Measurements from ENCODE around the gene NANOS3. TPM values are rescaled to one million over a fixed set of nuclear protein-coding genes. Genes with fewer than 3 reads are reported as not detected.
A peak's percentile ranks its signal among the peaks of the same experiment; 100 is the strongest.
"Not testable (repeated sequence)": the region's sequence is repeated elsewhere in the genome, so short reads cannot be mapped to it uniquely, and the experiment has no call there.

The NANOS3 gene
- total RNA-seq, 1 donor from 2014 or later, result 0.68 TPM

GRCh38 chr19:13918726-13919411, 41.9 kb downstream of the NANOS3 start:
- H3K27me3 ChIP-seq (ENCODE audit: low read depth), result no peaks in the 10 kb centered on the region
- no peak for TF ChIP-seq CTCF (IDR thresholded peaks at IDR 0.05)
- H3K4me3 ChIP-seq, result no peak overlapping the region
- peaks cover 95% of the 10 kb centered on the region for H3K36me3 ChIP-seq
- H3K4me1 ChIP-seq, result peaks cover 10% of the 10 kb centered on the region
- ATAC-seq, result peak in 1 of 2 donors; percentile 18
- H3K9me3 ChIP-seq, result no peaks in the 10 kb centered on the region
- no peak for DNase-seq
- no peak overlapping the region for H3K27ac ChIP-seq
- intact Hi-C loops (cut with DNase I), result no loop called here

GRCh38 chr19:13920524-13920923, 43.6 kb downstream of the NANOS3 start:
- Histone ChIP-seq H3K4me3 (no peak overlapping the region), H3K9me3 (no peaks in the 10 kb centered on the region), H3K27ac (no peak overlapping the region), H3K4me1 (peaks cover 10% of the 10 kb centered on the region), H3K27me3 (ENCODE audit: low read depth) (no peaks in the 10 kb centered on the region), H3K36me3 (peaks cover 92% of the 10 kb centered on the region)
- DNase-seq (no peak), ATAC-seq (no peak)
- no peak for TF ChIP-seq CTCF (IDR thresholded peaks at IDR 0.05)
- intact Hi-C loops (cut with DNase I), result no loop called here

- DNase-seq (no peak), ATAC-seq (peak; percentile 34 to 47)
- intact Hi-C loops (cut with DNase I), result no loop called here
- H3K27me3 ChIP-seq (ENCODE audit: low read depth), result no peaks in the 10 kb centered on the region
- no peak overlapping the region for H3K27ac ChIP-seq
- no peak overlapping the region for H3K4me3 ChIP-seq
- H3K36me3 ChIP-seq, result peaks cover 88% of the 10 kb centered on the region
- H3K9me3 ChIP-seq, result no peaks in the 10 kb centered on the region
- peaks cover 12% of the 10 kb centered on the region for H3K4me1 ChIP-seq
- TF ChIP-seq CTCF (IDR thresholded peaks at IDR 0.05), result no peak
Observed at GRCh38 chr19:13920940-13921747, 44.2 kb downstream of the NANOS3 start.

GRCh38 chr19:13922118-13922517, 45.2 kb downstream of the NANOS3 start:
- peaks cover 89% of the 10 kb centered on the region for H3K36me3 ChIP-seq
- H3K27ac ChIP-seq; intact Hi-C loops (cut with DNase I): not testable (repeated sequence)

GRCh38 chr19:13923194-13923987, 46.5 kb downstream of the NANOS3 start:
- intact Hi-C loops (cut with DNase I), result no loop called here
- H3K4me1 ChIP-seq, result peaks cover 11% of the 10 kb centered on the region
- no peak overlapping the region for H3K27ac ChIP-seq
- ATAC-seq, result no peak
- H3K4me3 ChIP-seq, result no peak overlapping the region
- no peaks in the 10 kb centered on the region for H3K9me3 ChIP-seq
- peaks cover 91% of the 10 kb centered on the region for H3K36me3 ChIP-seq
- no peak for DNase-seq
- no peak for TF ChIP-seq CTCF (IDR thresholded peaks at IDR 0.05)
- H3K27me3 ChIP-seq (ENCODE audit: low read depth), result no peaks in the 10 kb centered on the region

More at GRCh38 chr19:13922118-13922517, 45.2 kb downstream of the NANOS3 start:
- H3K27me3 ChIP-seq (ENCODE audit: low read depth); DNase-seq; H3K9me3 ChIP-seq; H3K4me3 ChIP-seq; ATAC-seq: not testable (repeated sequence)
- peaks cover 20% of the 10 kb centered on the region for H3K4me1 ChIP-seq

Measured in lower lobe of right lung (tissue), 2 donors.